ENCODE results near the gene POU5F1. TPM values are rescaled to one million over a fixed set of nuclear protein-coding genes. Genes with fewer than 3 reads are reported as not detected.

POU5F1 gene
- total RNA-seq, 1 experiment from 2014 or later, result not detected

GRCh38 chr6:31173406-31173805, 2.9 kb upstream of the POU5F1 start:
- Histone ChIP-seq H3K9ac (ENCODE audit: low read length) (no peak overlapping the region), H3K27ac (ENCODE audit: low read length) (no peak overlapping the region), H3K27me3 (ENCODE audit: low read length) (no peaks in the 10 kb centered on the region), H3K79me2 (ENCODE audit: low read length) (no peaks in the 10 kb centered on the region), H3K4me3 (ENCODE audit: low read length) (no peak overlapping the region), H2AFZ (ENCODE audit: low read length) (no peak overlapping the region), H3F3A (ENCODE audit: low read length, unreplicated experiment) (no peaks in the 10 kb centered on the region), H3K9me2 (replicated peaks; ENCODE audit: low read length) (no peaks in the 10 kb centered on the region), H3K9me3 (ENCODE audit: low read length) (no peaks in the 10 kb centered on the region), H4K20me1 (ENCODE audit: low read length) (no peaks in the 10 kb centered on the region), H3K36me3 (ENCODE audit: low read depth, low read length) (no peaks in the 10 kb centered on the region), H3K4me1 (ENCODE audit: insufficient read depth, low read length) (peaks cover 5% of the 10 kb centered on the region), H3K4me2 (ENCODE audit: low read length) (no peak overlapping the region)
- ChIA-PET POLR2A (ENCODE audit: unreplicated experiment) (no interaction called here), CTCF (no interaction called here)
- intact Hi-C loops (cut with micrococcal nuclease), result no loop called here
- no TSS peak for BruUV-seq (replicated peaks)
- TF ChIP-seq EZH2phosphoT487 (IDR thresholded peaks at IDR 0.05; ENCODE audit: borderline replicate concordance, low read length) (no peak), EZH2 (IDR thresholded peaks at IDR 0.05; ENCODE audit: low read length, unreplicated experiment) (no peak), CTCF (conservative IDR thresholded peaks at IDR 0.05; ENCODE audit: low read depth, low read length) (no peak)
- ATAC-seq (no peak), DNase-seq (no peak)

- no peak for TF ChIP-seq CTCF (conservative IDR thresholded peaks at IDR 0.05; ENCODE audit: low read depth, low read length)
- no peak for TF ChIP-seq EZH2 (IDR thresholded peaks at IDR 0.05; ENCODE audit: low read length, unreplicated experiment)
- TF ChIP-seq EZH2phosphoT487 (IDR thresholded peaks at IDR 0.05; ENCODE audit: borderline replicate concordance, low read length), result no peak
- ChIA-PET POLR2A (ENCODE audit: unreplicated experiment) (no interaction called here), CTCF (no interaction called here)
- H3K27me3 ChIP-seq (ENCODE audit: low read length), result no peaks in the 10 kb centered on the region
- DNase-seq, result no peak
- intact Hi-C loops (cut with micrococcal nuclease), result no loop called here
- no peak overlapping the region for H2AFZ ChIP-seq (ENCODE audit: low read length)
- no peaks in the 10 kb centered on the region for H3K9me3 ChIP-seq (ENCODE audit: low read length)
- H3K4me3 ChIP-seq (ENCODE audit: low read length), result no peak overlapping the region
- H4K20me1 ChIP-seq (ENCODE audit: low read length), result no peaks in the 10 kb centered on the region
- no peaks in the 10 kb centered on the region for H3K9me2 ChIP-seq (replicated peaks; ENCODE audit: low read length)
- H3K9ac ChIP-seq (ENCODE audit: low read length), result no peak overlapping the region
- no peak for ATAC-seq
- peaks cover 5% of the 10 kb centered on the region for H3K4me1 ChIP-seq (ENCODE audit: insufficient read depth, low read length)
- no peak overlapping the region for H3K4me2 ChIP-seq (ENCODE audit: low read length)
- no TSS peak for BruUV-seq (replicated peaks)
- no peaks in the 10 kb centered on the region for H3K79me2 ChIP-seq (ENCODE audit: low read length)
- no peaks in the 10 kb centered on the region for H3F3A ChIP-seq (ENCODE audit: low read length, unreplicated experiment)
- H3K36me3 ChIP-seq (ENCODE audit: low read depth, low read length), result no peaks in the 10 kb centered on the region
- H3K27ac ChIP-seq (ENCODE audit: low read length), result no peak overlapping the region
Measured at GRCh38 chr6:31172973-31173384, 2.5 kb upstream of the POU5F1 start.

GRCh38 chr6:31171931-31172905, 1.7 kb upstream of the POU5F1 start:
- no peak overlapping the region for H2AFZ ChIP-seq (ENCODE audit: low read length)
- CTCF ChIA-PET, result interaction anchor here (0.7 kb wide), 1 partner anchor 225 kb away, joined by 4 read pairs; no protein-coding TSS in a partner anchor
- no peaks in the 10 kb centered on the region for H3K27me3 ChIP-seq (ENCODE audit: low read length)
- peaks cover 5% of the 10 kb centered on the region for H3K4me1 ChIP-seq (ENCODE audit: insufficient read depth, low read length)
- H3K4me3 ChIP-seq (ENCODE audit: low read length), result no peak overlapping the region
- no peaks in the 10 kb centered on the region for H3K79me2 ChIP-seq (ENCODE audit: low read length)
- ATAC-seq (no peak), DNase-seq (no peak)
- H3K36me3 ChIP-seq (ENCODE audit: low read depth, low read length), result no peaks in the 10 kb centered on the region
- H3K27ac ChIP-seq (ENCODE audit: low read length), result no peak overlapping the region
- H4K20me1 ChIP-seq (ENCODE audit: low read length), result no peaks in the 10 kb centered on the region
- H3K9ac ChIP-seq (ENCODE audit: low read length), result no peak overlapping the region
- H3K9me3 ChIP-seq (ENCODE audit: low read length), result no peaks in the 10 kb centered on the region
- BruUV-seq (replicated peaks), result no TSS peak
- TF ChIP-seq EZH2 (IDR thresholded peaks at IDR 0.05; ENCODE audit: low read length, unreplicated experiment) (no peak), EZH2phosphoT487 (IDR thresholded peaks at IDR 0.05; ENCODE audit: borderline replicate concordance, low read length) (no peak), CTCF (conservative IDR thresholded peaks at IDR 0.05; ENCODE audit: low read depth, low read length) (no peak)
- H3K4me2 ChIP-seq (ENCODE audit: low read length), result no peak overlapping the region
- H3K9me2 ChIP-seq (replicated peaks; ENCODE audit: low read length), result no peaks in the 10 kb centered on the region
- POLR2A ChIA-PET (ENCODE audit: unreplicated experiment), result no interaction called here
- intact Hi-C loops (cut with micrococcal nuclease), result no loop called here
- H3F3A ChIP-seq (ENCODE audit: low read length, unreplicated experiment), result no peaks in the 10 kb centered on the region
